ENCODE data around the gene NIFK.

DNA sequence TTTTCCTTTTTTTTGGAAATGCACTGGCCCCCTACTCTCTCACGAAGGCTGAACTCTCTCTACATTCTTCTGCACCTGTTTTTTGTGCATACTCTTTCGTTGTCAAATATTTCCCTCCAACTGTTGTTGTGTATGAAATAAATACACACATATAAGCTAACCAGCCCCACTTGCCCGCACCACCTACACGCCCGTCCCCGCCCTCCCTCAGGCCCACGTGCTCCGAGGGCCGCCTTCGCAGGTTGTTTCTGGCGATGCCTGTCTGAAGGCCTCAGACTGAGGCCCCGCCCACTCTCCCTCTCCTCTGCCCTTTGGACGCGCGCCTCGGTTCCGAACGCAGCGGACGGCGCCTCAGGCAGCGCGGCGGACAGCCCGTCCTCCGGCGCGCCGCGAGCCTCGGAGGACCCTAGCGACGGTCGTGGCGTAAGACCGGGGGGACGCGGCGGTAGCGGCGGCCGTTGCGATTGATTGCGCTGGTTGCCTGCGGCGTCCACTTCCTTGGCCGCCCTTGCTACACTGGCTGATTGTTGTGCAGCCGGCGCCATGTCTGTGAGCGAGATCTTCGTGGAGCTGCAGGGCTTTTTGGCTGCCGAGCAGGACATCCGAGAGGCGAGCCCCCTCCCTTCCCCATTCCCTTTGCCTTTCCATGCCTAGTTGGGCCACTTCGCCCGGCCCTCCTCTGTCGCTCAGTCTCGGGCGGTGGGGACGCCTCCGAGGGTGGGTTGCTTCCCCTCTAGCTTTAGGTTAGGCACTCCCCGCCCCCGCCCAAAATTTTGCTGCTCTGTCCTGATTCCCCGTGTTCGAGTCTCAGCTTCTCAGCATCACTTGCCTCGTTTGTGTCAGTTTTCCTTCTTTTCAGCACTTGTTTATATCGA lies 18.8 kb upstream of the NIFK start, which contains the start of gene TSN:
- TF ChIP-seq POLR2AphosphoS5 (IDR thresholded peaks at IDR 0.05) = peak; percentile 92 to 97
- TF ChIP-seq, protein P1, sequence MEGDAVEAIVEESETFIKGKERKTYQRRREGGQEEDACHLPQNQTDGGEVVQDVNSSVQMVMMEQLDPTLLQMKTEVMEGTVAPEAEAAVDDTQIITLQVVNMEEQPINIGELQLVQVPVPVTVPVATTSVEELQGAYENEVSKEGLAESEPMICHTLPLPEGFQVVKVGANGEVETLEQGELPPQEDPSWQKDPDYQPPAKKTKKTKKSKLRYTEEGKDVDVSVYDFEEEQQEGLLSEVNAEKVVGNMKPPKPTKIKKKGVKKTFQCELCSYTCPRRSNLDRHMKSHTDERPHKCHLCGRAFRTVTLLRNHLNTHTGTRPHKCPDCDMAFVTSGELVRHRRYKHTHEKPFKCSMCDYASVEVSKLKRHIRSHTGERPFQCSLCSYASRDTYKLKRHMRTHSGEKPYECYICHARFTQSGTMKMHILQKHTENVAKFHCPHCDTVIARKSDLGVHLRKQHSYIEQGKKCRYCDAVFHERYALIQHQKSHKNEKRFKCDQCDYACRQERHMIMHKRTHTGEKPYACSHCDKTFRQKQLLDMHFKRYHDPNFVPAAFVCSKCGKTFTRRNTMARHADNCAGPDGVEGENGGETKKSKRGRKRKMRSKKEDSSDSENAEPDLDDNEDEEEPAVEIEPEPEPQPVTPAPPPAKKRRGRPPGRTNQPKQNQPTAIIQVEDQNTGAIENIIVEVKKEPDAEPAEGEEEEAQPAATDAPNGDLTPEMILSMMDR (IDR thresholded peaks at IDR 0.05) = peak in 2 of 3 experiments; percentile 15 to 41
- no peak for TF ChIP-seq EP300 (IDR thresholded peaks at IDR 0.05)
